ENCODE measurements around the gene TUBB2A. TPM values are rescaled to one million over a fixed set of nuclear protein-coding genes. Genes with fewer than 3 reads are reported as not detected.
"Not testable (repeated sequence)": the region's sequence is repeated elsewhere in the genome, so short reads cannot be mapped to it uniquely, and the experiment has no call there.

Gene TUBB2A
- total and polyA plus RNA-seq, 10 of the 15 experiments (the other 5 are each of a cell fraction or from before 2014, with no cell fraction given): 2.2 to 49.5 (median 31.3) TPM

GRCh38 chr6:3138341-3138740 lies 19.0 kb downstream of the TUBB2A start (continued):
- no peak for TF ChIP-seq ZBTB11 (CRISPR knock-in tag; IDR thresholded peaks at IDR 0.05)
- no peak for TF ChIP-seq KLF5 (IDR thresholded peaks at IDR 0.05; ENCODE audit: partially characterized antibody)
- no peak for TF ChIP-seq BCL11A (IDR thresholded peaks at IDR 0.05; ENCODE audit: low read depth, low read length)
- no peak for TF ChIP-seq GABPA (IDR thresholded peaks at IDR 0.05; ENCODE audit: low read depth)
- TF ChIP-seq RFX5 (IDR thresholded peaks at IDR 0.05; ENCODE audit: low read depth, low read length): no peak

- RAD21 ChIA-PET (ENCODE audit: unreplicated experiment); H3K4me3 ChIP-seq; ATAC-seq; H3K36me3 ChIP-seq (ENCODE audit: control insufficient read depth in 2 of 2, insufficient read depth in 2 of 2, low read length in 1 of 2); FAIRE-seq; DNase-seq (ENCODE audit: low read depth, low spot score); CTCF ChIA-PET; H3K27me3 ChIP-seq (replicated peaks in 1 of 2; ENCODE audit: control insufficient read depth in 2 of 2, insufficient read depth in 2 of 2, low read length in 1 of 2); BruUV-seq (replicated peaks); in situ Hi-C loops (cut with MboI); H3K4me2 ChIP-seq (ENCODE audit: control insufficient read depth, insufficient read depth); SMC1A ChIA-PET (ENCODE audit: uncharacterized antibody, unreplicated experiment); H3K79me2 ChIP-seq (ENCODE audit: control insufficient read depth, insufficient read depth, low read length); H3K9ac ChIP-seq (ENCODE audit: control insufficient read depth, insufficient read depth, low read length); intact Hi-C loops (cut with micrococcal nuclease; ENCODE audit: unreplicated experiment); H3K27ac ChIP-seq (ENCODE audit: control insufficient read depth, insufficient read depth); H3K4me1 ChIP-seq (ENCODE audit: control insufficient read depth, insufficient read depth, low read length); H2AFZ ChIP-seq (ENCODE audit: control insufficient read depth, low read depth, low read length); H4K20me1 ChIP-seq (ENCODE audit: control insufficient read depth, insufficient read depth); H3K9me3 ChIP-seq (replicated peaks; ENCODE audit: control insufficient read depth, insufficient read depth, low read length): not testable (repeated sequence)
- POLR2A ChIA-PET: interaction anchor here (0.6 kb wide), 1 partner anchor 420 kb away, joined by 4 read pairs; no protein-coding TSS in a partner anchor
- 82% methylated on average over 6 of the region's 6 CpGs for WGBS (ENCODE audit: insufficient coverage, insufficient replicate concordance, low lambda C conversion rate, missing lambda C conversion rate)
Observed at GRCh38 chr6:3137873-3138272, 19.5 kb downstream of the TUBB2A start.

All from GM12878 (cell line).